ENCODE data around the gene FAM171A2.
A peak's percentile ranks its signal among the peaks of the same experiment; 100 is the strongest.

The FAM171A2 gene

GRCh38 chr17:44310188-44310587 is 53.5 kb downstream of the FAM171A2 start:
- H3K27ac Mint-ChIP-seq: no peak overlapping the region
- H3K27me3 Mint-ChIP-seq: peaks cover 66 to 70% of the 10 kb centered on the region in 2 donors
- H3K4me1 Mint-ChIP-seq: peaks cover 13 to 37% of the 10 kb centered on the region in 2 donors
- H3K9me3 Mint-ChIP-seq: no peaks in the 10 kb centered on the region
- H3K36me3 Mint-ChIP-seq: peaks cover 0 to 2% of the 10 kb centered on the region in 2 donors
- ATAC-seq (replicated peaks): no peak
- peak overlapping the region in 1 of 2 donors; percentile 48 for H3K4me3 Mint-ChIP-seq
- DNase-seq: no peak

- H3K4me1 Mint-ChIP-seq: peaks cover 13 to 37% of the 10 kb centered on the region in 2 donors
- H3K27me3 Mint-ChIP-seq: peaks cover 69 to 73% of the 10 kb centered on the region in 2 donors
- H3K27ac Mint-ChIP-seq: no peak overlapping the region
- H3K36me3 Mint-ChIP-seq: peaks cover 0 to 2% of the 10 kb centered on the region in 2 donors
- H3K9me3 Mint-ChIP-seq: no peaks in the 10 kb centered on the region
- H3K4me3 Mint-ChIP-seq: peak overlapping the region; percentile 30 to 48
- no peak for ATAC-seq (replicated peaks)
- no peak for DNase-seq
These were observed 54.2 kb downstream of the FAM171A2 start for GRCh38 chr17:44309472-44309871.

- Mint-ChIP-seq H3K36me3 (peaks cover 0 to 2% of the 10 kb centered on the region in 2 donors), H3K27me3 (peaks cover 66 to 71% of the 10 kb centered on the region in 2 donors), H3K4me3 (peak overlapping the region; percentile 6 to 31), H3K27ac (no peak overlapping the region), H3K9me3 (no peaks in the 10 kb centered on the region), H3K4me1 (peaks cover 13 to 37% of the 10 kb centered on the region in 2 donors)
- ATAC-seq (replicated peaks) (peak in 1 of 2 donors; percentile 13), DNase-seq (no peak)
These were observed 54.8 kb downstream of the FAM171A2 start for GRCh38 chr17:44308865-44309264.

- H3K27me3 Mint-ChIP-seq: peaks cover 65 to 71% of the 10 kb centered on the region in 2 donors
- no peak within 1 kb of the TSS for H3K27ac Mint-ChIP-seq
- peak; percentile 88 to 91 for ATAC-seq (replicated peaks)
These were observed 55.3 kb downstream of the FAM171A2 start, which contains the start of gene RUNDC3A for GRCh38 chr17:44308320-44308818. Gene RUNDC3A, plus strand, starts transcription at chr17:44308601. Its CDS starts 232 bp downstream, at chr17:44308833.

GRCh38 chr17:44307387-44308186 is 56.1 kb downstream of the FAM171A2 start:
- ATAC-seq (replicated peaks) (peak; percentile 40 to 42), DNase-seq (no peak)
- Mint-ChIP-seq H3K36me3 (peaks cover 0 to 2% of the 10 kb centered on the region in 2 donors), H3K27me3 (peaks cover 62 to 64% of the 10 kb centered on the region in 2 donors), H3K4me1 (peaks cover 13 to 37% of the 10 kb centered on the region in 2 donors), H3K4me3 (peak overlapping the region; percentile 73 to 74), H3K9me3 (no peaks in the 10 kb centered on the region), H3K27ac (no peak overlapping the region)

More at GRCh38 chr17:44308320-44308818, 55.3 kb downstream of the FAM171A2 start, which contains the start of gene RUNDC3A:
- peaks cover 13 to 37% of the 10 kb centered on the region in 2 donors for H3K4me1 Mint-ChIP-seq
- H3K4me3 Mint-ChIP-seq: peak within 1 kb of the TSS; percentile 73 to 74
- H3K36me3 Mint-ChIP-seq: peaks cover 0 to 2% of the 10 kb centered on the region in 2 donors
- H3K9me3 Mint-ChIP-seq: no peaks in the 10 kb centered on the region
- DNase-seq: peak; percentile 64

- no peak overlapping the region for H3K4me3 Mint-ChIP-seq
- H3K9me3 Mint-ChIP-seq: no peaks in the 10 kb centered on the region
- peaks cover 8 to 29% of the 10 kb centered on the region in 2 donors for H3K4me1 Mint-ChIP-seq
- no peak for DNase-seq
- ATAC-seq (replicated peaks): no peak
- no peaks in the 10 kb centered on the region for H3K36me3 Mint-ChIP-seq
- peaks cover 54 to 71% of the 10 kb centered on the region in 2 donors for H3K27me3 Mint-ChIP-seq
- no peak overlapping the region for H3K27ac Mint-ChIP-seq
These were observed 59.0 kb downstream of the FAM171A2 start for GRCh38 chr17:44304651-44305050.
